Hindlimb muscle (tissue), 1 donor: Measurements from ENCODE around the gene WDFY4. TPM values are rescaled to one million over a fixed set of nuclear protein-coding genes. Genes with fewer than 3 reads are reported as not detected.

Experiments used
- DNase-seq: peaks from one replicate; pipeline ENCODE4 v3.0.0-alpha.2; 2013
- polyA plus RNA-seq: library from polyadenylated mRNA; unstranded; fragments of 120-200 nt; gene quantifications from one replicate; pipeline ENCODE4 v1.2.1, GENCODE V29; 2013; ENCODE audit not compliant: insufficient read length

Gene WDFY4
- polyA plus RNA-seq, 1 donor: 3.9 TPM

DNA sequence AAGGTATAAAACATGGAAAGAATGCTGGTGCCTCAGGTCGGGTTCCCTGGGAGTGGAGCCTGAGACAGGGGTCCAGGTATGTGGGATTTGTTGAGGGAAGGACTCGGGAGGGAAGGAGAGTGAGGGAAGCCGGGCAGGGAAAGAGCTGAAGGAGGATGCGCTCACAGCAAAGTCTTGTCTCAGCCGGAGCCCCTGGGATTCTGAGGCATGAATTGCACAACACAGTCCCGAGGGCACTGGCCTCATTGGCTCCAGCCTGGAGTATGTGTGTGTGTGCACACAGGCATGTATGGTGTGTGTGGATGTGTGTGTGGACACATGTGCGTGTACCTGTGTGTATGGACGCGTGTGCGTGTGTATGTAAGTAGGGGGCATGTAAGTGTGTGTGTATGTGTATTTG lies 87.4 kb downstream of the WDFY4 start:
- no peak for DNase-seq

DNA sequence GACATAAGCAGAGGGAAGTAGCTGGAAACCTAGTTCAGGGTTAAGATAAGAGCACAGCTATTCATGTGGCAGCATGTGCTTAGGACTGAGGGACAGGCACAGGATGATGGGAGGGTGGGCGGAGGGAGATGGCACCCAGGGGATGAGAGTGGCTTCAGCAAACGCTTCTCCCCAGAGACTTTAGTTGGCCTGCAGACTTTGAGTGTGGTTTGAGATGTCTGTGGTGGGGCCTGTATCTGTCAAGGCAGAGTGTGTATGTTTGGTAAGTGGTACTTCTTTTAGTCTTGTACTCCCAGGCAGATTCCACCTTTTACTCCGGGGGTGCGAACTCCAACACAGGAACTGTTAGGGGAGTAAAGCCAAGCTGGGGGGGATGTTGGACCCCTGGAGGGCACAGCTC lies 88.9 kb downstream of the WDFY4 start:
- DNase-seq: no peak

DNA sequence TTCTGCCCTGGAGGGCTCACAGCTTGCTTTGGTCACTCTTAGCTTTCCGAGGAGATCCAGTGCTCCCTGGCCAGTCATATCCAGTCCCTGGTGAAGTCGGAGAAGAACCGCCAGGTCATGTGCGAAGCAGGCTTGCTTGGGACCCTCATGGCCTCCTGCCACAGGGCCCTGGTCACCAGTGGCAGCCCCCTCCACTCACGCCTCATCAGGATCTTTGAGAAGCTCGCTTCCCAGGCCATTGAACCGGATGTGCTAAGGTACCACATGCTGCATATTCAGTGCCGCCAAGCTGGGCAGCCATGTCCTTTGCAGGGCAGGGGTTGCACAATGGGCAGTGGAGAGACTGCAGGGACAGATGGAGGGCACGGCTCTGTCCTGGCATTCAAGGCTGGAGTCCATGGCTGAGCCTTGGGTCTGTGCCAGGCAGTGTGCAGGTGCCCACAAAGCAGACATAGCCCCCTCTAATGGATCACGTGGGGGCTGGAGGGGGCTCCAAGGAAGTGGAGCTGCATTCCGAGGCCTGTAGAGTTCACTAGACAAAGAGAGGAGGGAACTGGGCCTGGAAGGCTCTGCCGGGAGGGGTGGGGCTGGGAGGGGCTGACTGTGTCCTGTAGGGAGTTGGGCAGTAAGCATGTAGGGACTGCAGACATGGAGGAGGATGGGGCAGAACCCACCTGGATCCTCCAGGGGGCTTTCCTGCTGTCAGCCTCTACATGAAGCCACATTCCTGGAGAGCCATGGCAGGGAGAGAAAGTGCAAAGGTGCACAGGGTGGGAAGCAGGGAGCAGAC lies 89.9 kb downstream of the WDFY4 start:
- DNase-seq: no peak

DNA sequence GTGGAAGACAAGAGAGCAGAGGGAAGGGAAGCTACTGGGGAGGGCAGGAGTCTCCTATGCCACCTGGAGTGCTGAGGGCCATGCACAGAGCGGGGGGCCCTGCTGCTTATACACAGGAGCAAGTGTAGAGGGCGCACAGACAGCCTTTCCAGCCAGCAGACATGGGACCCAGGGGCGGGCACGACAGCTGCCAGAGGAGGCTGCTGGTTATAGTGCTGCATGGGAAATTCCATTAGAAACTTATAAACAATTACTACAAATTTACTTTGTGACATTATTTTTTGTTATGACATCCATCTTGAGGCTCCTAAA lies 90.5 kb downstream of the WDFY4 start:
- DNase-seq: no peak

DNA sequence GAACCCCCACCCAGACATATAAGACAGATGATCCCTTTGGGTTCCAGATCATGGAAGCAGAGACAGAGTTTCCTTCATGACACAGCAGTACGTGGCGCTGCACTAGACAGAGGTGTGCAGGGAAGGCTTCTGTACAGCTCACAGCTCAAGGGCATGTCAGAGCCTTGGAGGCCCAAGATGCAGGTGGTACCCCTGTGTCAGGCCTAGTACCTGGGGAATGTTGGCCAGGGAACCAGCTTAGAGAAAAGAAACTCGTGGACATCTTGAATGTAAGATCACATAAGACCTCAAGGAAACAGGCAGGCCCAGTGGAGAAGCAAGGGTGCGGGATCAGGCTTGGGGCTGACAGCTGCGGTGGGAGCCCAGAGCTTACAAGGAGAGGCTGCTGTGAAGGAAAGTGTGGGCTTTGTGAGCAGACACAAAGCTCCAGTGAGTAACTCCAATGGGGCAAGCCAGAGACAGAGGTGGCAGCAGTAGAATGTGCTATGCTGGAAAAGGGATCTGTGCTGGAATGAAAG lies 91.4 kb downstream of the WDFY4 start:
- DNase-seq: no peak

DNA sequence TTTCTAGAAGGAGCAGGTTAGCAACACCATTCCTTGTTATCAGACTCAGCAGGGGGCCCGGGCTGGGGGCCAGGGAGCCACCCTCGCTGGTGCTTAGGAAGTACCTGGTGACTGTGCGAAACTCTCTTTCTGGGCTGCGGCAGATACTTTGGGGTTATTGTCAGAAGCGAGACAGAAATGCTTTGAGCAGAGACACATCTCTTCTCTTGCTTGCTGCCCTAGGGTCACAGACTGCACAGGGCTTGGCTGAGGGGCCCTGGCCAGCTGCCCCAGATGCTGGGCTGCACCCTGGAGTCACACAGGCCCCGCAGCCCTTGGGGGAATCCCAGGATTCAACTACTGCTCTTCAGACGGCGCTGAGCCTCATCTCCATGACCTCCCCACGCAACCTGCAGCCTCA lies 91.9 kb downstream of the WDFY4 start:
- no peak for DNase-seq

DNA sequence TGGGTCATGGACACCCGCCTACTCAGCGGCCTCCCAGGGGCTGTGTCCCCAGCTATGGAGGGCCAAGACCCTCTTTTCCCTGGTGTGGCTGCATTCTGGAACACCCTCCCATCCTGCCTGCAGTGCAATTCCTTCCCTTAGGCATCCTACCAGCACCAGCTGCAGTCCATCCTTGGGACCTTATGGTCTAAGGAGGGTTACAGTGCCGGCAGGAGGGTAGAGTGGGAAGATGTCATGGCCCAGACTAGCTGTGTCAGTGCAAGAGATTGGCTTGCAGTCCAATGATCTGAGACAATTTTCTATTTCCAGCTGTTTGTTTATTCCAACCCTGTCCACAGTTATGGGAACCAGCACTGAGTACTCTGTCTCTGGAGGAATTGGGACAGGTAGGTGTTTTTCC lies 92.4 kb downstream of the WDFY4 start:
- DNase-seq: no peak

DNA sequence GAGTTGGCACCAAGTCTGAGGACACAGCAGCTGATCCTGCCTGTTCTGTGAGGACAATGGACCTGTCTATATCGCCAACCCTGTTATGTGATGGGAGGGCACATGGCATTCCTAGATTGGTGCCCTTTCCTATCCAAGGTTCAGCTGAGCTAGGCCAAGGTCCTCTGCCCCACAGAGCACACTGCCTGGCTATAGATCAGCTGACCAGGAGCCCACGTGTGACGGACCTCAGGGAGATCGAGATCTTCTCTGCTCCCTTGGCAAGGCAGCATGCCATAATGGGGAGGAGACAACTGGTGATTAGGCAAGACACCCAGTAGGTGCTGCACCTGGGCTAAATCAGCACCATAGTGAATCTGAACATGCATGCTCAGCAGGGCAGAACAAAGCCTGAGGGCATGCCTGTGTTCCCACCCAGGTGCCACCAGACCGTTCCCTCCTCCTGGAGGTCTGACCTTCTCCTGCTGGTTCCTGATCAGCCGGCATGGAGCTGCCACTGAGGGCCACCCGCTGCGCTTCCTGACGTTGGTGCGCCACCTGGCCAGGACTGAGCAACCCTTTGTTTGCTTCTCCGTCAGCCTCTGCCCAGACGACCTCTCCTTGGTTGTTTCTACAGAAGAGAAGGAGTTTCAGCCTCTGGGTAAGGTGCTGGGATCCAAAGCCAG lies 93.7 kb downstream of the WDFY4 start:
- no peak for DNase-seq

DNA sequence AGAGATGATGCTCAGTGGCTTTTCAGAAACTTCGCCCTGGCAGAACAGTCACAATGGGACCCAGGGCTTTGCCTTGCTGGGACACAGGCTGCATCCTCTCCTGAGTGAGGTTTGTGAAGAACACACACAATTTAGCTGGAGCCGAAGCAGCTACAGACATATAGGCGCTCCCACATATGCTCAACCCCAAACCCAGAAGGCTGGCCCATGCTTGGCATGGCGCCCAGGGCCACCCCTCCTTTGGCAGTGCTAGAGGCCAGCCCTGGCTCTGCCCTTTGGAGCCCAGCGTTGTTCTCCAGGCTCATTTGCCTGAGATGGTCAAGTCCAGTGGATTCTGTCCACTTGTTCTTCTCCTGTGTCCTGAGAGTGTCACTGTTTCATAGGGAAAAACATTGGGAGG lies 94.4 kb downstream of the WDFY4 start:
- DNase-seq: no peak

DNA sequence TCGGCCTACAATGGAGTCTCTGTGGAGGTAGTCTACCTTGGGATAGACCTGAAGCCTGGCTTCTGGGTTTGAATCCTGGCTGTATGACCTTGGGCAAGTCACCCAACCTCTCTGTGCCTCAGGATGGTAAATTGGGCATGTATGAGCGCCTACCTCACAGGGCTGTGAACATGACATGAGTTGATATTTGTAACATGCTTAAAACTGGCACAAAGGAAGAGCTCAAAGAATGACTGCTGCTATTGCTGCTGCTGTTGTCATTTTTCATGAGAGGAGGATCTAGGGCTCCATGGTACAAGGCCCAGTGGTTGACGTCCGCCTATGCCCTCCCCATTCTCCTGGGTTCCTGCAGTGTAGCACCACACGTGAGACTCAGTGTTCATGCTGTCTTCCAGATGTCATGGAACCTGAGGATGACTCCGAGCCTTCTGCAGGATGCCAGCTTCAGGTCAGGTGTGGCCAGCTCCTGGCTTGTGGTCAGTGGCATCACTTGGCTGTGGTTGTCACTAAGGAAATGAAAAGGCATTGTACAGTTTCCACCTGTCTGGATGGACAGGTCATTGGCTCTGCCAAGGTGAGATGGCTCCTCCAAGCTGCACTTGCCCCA lies 95.0 kb downstream of the WDFY4 start:
- DNase-seq: no peak

DNA sequence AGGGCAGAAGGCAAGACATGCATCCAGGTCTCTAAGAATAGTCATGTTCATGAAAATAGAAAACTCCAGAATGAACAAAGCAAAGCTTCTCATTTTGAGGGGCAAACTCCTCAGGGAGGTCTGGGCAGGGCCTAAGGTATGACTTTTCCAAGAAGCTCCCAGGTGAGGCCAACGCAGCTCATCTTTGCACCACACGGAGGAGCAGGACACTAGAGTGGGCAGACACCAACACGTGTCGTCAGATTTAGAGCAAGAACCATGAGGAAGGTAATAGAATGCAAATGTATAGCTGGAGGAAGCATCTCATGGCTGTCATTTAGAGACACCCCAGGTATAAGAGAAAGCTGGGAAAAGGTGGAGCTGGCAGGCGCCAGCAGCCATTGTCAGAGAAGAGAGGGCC lies 95.7 kb downstream of the WDFY4 start:
- DNase-seq: no peak

DNA sequence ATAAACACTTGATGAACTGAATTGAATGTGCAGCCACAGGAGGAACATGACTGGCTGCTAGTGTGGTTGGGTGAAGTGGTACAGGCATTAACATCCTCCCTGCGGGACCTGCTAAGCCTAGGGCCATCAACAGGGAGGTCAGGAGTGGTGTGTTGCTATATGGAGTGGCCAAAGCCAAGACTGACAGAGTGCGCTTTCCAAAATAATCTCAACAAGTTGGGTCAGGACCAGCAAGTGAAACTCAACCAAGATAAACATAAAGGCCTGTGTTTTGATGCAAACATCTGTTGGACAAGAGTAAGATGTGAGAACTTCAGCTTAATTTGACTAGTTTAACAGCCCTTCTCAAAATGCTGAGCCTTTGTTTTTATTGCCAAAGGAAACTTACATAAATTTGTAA lies 97.7 kb downstream of the WDFY4 start:
- DNase-seq: no peak

DNA sequence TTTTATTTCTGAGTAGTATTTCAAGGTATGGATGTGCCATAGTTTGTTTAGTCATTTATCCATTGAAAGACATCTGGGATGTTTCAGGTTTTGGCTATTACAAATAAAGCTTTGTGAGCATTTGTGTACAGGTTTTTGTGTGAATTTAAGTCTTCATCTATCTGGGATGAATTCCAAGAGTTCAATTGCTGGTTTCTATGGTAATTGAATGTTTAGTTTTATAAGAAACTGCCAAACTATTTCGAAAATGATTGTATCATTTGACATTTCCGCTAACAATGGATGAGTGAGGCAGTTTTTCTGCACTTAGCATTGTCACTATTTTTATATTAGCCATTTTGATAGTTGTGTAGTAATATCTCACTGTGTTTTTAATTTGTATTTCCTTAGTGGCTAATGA lies 99.4 kb downstream of the WDFY4 start:
- DNase-seq: no peak

DNA sequence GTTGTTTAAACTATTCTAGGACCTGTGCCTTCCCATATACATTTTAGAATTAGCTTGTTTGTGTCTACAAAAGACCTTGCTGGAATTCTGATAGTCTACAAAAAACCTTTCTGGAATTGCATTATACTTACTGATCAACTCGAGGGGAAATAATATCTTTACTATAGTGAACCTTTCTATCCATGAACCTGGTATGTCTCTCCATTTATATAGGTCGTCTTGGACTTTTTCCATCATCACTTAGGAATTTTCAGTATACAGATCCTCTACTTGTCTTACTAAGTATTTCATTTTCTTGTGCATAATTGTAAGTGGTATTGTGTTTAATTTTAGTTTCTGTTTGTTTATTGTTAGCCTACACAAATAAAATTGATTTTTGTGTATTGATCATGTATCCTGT lies 101.1 kb downstream of the WDFY4 start:
- DNase-seq: no peak

DNA sequence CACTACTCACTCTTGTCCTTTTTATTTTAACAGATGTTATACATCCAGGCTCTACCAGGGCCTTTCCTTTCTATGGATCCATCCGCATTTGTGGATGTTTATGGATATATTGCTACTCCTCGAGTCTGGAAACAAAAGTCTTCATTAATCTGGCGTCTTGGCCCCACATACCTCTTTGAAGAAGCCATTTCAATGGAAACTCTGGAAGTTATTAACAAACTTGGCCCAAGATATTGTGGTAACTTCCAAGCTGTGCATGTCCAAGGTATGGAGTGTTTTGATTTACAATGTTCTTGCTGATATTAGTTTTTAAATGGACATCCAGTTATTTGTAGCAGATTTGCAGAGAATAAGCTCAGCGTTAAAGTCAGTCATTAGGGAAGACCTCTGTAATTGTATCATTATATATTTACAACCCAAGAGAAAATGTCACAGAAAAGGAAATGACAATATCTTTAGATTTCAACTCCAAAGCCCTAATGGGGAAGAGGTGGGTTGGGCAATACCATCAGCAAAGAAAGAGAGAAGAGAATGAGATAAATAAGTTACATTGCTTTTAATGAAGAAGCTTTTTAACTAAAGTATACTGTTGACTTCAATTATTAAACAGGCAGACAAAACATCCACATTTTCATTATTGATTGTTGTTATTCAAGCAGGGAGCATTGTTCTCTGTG lies 102.1 kb downstream of the WDFY4 start:
- no peak for DNase-seq

DNA sequence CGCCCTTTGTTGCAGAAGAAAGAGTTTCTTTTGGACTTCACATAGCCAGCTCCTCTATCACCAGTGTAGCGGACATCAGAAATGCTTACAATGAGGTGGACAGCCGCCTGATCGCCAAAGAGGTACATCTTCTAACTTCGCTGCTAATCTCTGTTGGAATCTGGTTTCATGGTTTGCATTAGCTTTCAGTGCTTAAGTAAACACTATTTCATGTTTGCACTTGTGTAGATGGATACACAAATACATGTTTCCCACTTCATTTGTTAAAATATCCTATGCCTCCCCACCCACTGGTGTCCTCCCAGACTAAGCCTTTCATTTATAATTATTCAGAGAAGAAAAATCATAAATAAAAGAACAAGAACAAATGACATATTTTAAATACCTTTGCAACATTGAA lies 103.9 kb downstream of the WDFY4 start:
- DNase-seq: no peak

DNA sequence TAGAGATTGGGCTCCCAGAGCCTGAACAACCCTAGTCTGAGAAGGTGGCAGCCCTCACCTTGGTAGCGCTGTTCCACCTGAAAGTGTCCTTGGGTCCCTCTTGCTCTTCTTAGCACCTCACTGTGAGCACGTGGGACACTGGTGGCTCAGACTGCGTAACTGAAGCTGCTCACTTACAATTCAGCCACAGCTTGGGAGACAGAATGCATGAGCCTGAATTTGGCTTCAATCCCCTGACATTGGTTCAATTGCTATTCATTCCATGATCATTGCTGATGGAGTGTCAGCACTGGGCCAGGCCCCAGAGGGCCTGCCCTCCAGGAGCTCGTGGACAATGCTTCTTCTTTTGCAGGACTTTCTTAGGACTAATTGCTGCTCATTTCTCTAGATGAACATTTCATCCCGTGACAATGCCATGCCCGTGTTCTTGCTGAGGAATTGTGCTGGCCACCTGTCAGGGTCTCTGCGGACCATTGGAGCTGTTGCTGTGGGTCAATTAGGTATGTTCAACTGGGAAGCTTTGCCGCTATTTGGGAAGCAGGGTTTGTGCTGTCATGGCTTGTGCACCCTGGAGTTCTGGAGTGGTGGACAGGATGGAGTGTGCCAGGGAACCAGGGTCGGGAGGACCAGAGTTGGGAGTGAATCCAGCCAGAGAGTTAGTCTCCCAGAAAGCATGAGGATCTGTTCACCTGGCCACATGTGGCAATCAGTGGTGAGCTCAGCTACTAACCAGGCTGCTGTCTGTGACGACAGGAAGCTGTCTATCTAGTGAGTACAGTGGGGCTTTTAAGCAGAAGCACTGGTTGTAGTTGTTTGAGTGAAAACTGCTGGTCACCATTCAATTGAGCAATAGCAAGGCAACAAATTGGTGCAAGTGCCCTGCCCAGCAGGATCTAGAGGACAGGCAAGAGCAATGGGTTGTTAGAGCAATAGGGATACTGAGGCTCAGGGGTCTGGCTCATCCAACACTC lies 105.1 kb downstream of the WDFY4 start:
- DNase-seq: no peak

DNA sequence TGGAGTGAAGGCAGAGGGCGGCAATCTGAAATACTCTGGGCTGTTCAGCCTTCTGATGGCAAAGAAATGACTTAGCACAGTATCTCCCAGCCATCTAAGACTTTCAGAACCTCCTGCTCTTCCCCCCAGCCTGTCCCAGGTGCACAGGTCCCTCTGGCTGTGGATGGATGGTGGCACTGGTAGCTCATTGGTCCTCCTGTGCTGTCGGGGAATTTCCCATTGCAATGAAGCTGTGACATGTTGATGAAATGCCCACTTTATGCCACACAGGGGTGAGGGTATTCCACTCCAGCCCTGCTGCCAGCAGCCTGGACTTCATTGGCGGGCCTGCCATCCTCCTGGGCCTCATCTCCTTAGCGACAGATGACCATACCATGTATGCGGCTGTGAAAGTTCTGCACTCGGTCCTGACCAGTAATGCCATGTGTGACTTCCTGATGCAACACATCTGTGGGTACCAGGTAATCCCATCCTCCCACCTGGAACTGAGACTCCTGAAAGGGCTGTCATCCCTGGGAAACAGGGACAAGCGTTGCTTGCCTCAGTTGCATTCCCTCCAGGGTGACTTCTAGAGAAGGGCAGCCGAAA lies 105.9 kb downstream of the WDFY4 start:
- no peak for DNase-seq

DNA sequence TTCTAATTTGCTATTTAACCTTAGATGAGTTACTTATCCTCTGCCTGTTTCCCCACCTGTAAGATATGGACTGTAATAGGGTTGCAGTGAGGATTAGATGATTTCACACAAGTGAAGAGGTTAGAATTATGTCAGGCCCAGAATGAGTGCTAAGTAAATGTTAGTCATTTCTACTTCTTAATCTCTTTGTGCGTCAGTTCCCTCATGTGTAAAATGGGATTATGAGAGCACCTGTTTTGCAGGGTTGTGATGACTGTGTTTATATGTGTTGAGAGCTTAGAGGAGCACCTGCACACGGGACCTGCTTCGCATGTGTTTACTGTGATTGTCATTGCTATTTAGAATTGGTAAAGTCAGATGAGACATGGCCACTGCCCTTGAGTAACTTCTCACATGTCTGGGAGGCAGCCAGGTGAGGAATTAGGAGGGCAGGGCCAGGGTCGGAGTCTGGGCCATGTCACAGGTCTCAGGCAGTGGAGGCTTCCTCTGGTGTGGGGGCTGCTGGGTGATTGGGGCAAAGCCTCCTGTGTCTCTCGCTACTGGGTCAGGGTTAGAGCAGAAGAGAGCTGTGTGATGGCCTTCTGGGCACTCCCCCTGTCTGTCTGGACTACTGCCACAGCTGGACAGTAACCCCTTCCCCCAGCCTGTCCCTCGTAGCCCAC lies 106.7 kb downstream of the WDFY4 start:
- DNase-seq: no peak

DNA sequence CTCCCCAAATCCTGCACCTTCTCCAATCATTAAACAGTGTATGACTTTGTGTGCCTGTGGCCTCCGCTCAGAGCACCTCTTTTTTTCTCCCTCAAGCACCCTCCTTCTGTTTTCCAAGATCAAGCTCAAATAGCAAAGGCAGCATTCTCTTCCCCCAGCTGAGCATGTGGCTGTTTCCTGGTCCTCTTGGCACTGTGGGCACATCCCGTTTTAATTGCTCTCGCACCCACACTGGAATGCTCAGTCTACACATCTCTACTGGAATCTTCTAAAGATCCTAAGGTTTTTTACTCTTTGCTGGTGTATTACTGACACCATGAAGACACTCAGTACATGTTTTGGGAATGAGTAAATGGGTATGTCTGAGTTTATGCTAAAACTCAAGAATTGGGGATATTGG lies 107.4 kb downstream of the WDFY4 start:
- no peak for DNase-seq

DNA sequence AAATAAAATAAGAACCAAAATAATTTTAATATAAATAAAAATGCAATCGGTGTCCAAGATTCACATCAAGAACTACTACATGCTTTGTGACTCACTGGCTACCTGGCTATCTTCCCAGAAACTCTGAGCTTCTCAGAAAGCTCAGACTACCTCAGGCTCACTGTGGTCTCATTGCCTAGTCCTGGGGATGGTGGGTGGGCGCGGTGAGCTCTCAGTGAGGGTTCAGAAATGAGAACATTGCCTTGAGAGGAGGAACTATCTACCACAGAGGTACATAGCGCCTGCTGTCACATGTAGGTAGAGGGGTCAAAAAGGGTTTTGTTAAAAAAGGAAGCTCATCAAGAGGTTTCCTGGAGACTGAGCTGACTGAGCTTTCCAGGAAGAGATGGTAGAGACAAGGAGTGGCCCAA lies 108.0 kb downstream of the WDFY4 start:
- peak; percentile 77 for DNase-seq
